A549 treated with CORT108297 at 1 μM for 4 hours (cell line): ENCODE measurements around the gene APOC3. TPM values are rescaled to one million over a fixed set of nuclear protein-coding genes. Genes with fewer than 3 reads are reported as not detected.

Source experiments
- total RNA-seq: library from RNA; stranded (reverse); fragments of 200-300 nt; extraction: Qiagen RNA extraction; gene quantifications from 5 replicates; pipeline ENCODE4 v1.2.3, GENCODE V29; 2022

Gene APOC3
- total RNA-seq = not detected in 5 replicates

GRCh38 chr11:116829525-116830183 is at the start of gene APOC3:
Gene APOC3 (plus strand): TSS chr11:116829907. CDS start chr11:116830583, 676 bp downstream.

GRCh38 chr11:116787786-116788486 is 41.8 kb upstream of the APOC3 start, which contains the start of gene ZPR1:
Gene ZPR1 (minus strand): TSS chr11:116788023. CDS start chr11:116787990, 33 bp downstream.

GRCh38 chr11:116791813-116792143 is 37.9 kb upstream of the APOC3 start, which contains the start of gene APOA5:
Gene APOA5 (minus strand): TSS chr11:116791879. CDS start chr11:116791860, 19 bp downstream.

GRCh38 chr11:116823031-116823843 is 6.5 kb upstream of the APOC3 start, which contains the start of gene APOA4:
Gene APOA4 (minus strand): TSS chr11:116823304. CDS start chr11:116823191, 113 bp downstream.

GRCh38 chr11:116837231-116838091 is 7.8 kb downstream of the APOC3 start, which contains the start of gene APOA1:
Gene APOA1 (minus strand): TSS chr11:116837622. CDS start chr11:116837387, 235 bp downstream.

Other genes starting within 250 kb of the APOC3 start
- 10.3 to 12.5 TPM (median 11.2 TPM) in 5 replicates for gene BUD13, start 56.9 kb upstream of the APOC3 start, total RNA-seq
- 48.4 to 58.2 TPM (median 54.6 TPM) in 5 replicates for gene ZPR1, start 41.9 kb upstream of the APOC3 start, total RNA-seq
- gene APOA5, start 38.0 kb upstream of the APOC3 start, total RNA-seq = not detected in 5 replicates
- not detected in 5 replicates for gene APOA4, start 6.6 kb upstream of the APOC3 start, total RNA-seq
- gene APOA1, start 7.7 kb downstream of the APOC3 start, total RNA-seq = 0.13 to 0.20 TPM (median 0.16 TPM) in 5 replicates